HepG2 (cell line): ENCODE results near the gene AHCY. TPM values are rescaled to one million over a fixed set of nuclear protein-coding genes. Genes with fewer than 3 reads are reported as not detected.

Source experiments
- ATAC-seq: fragments of 200-7000 bp; cut with Tn5 transposase; 3 replicates; pipeline ENCODE4 v1.9.1; 2020; ENCODE audit warnings: mild to moderate bottlenecking, moderate library complexity
- BruUV-seq: library from RNA; stranded (reverse); fragments of 400-500 nt; replicated peaks from 2 replicates; lab custom pipeline; 2021; lab: Mats Ljungman, UMichigan
- CTCF ChIA-PET: fragments of 300-600 bp; formaldehyde crosslinking; extraction: SDS; loops from one replicate; lab custom pipeline; 2021; ENCODE audit warnings: low total read pairs, inconsistent platforms, low intra/inter-chr PET ratio; lab: Yijun Ruan, JAX
- POLR2A ChIA-PET: fragments of 350-600 bp; sonication (Branson Sonifier 250); formaldehyde crosslinking; loops from one replicate; lab custom pipeline; 2020; ENCODE audit warnings: antibody characterized with exemption, inconsistent platforms; lab: Yijun Ruan, JAX
- DNase-seq: peaks from one replicate; pipeline ENCODE4 v3.0.0-alpha.2; 2015; ENCODE audit warnings: low spot score
- FAIRE-seq: peaks from 3 replicates; lab custom pipeline; 2011; peaks lifted over from hg19 to GRCh38; lab: Jason Lieb, UNC
- H2AFZ ChIP-seq: one replicate; pipeline ENCODE4 v1.6.1; 2011; ENCODE audit warnings: low read length, inconsistent platforms
- H3K27ac ChIP-seq: fragments of 300-600 bp; 3 replicates; pipeline ENCODE4 v1.8.0; 2011; ENCODE audit warnings: mixed run types, mild to moderate bottlenecking, mixed read lengths, low read length, inconsistent platforms; ENCODE audit not compliant: insufficient read depth; ENCODE audit errors: extremely low read length
- H3K27me3 ChIP-seq, 2 experiments: fragments of 200-600 bp in 1 of 2; 2 replicates in 1 of 2; 3 replicates in 1 of 2; pipeline versions ENCODE4 v1.6.0 to v1.8.0; 2011; ENCODE audit warnings: low read length in 2 of 2, mild to moderate bottlenecking in 2 of 2, moderate library complexity in 2 of 2, inconsistent platforms in 1 of 2; ENCODE audit not compliant: insufficient read depth in 2 of 2, control insufficient read depth in 1 of 2
- H3K36me3 ChIP-seq, 2 experiments: fragments of 200-600 bp in 1 of 2; replicated peaks in 1 of 2; 2 replicates in 1 of 2; 3 replicates in 1 of 2; pipeline versions ENCODE4 v1.5.1 to v1.8.0; 2011; ENCODE audit warnings: low read length in 2 of 2, inconsistent platforms in 1 of 2; ENCODE audit not compliant: insufficient read depth in 2 of 2, control insufficient read depth in 1 of 2
- H3K4me1 ChIP-seq: 2 replicates; pipeline ENCODE4 v1.5.1; 2012; ENCODE audit warnings: low read length, inconsistent platforms; ENCODE audit not compliant: insufficient read depth
- H3K4me2 ChIP-seq: 2 replicates; pipeline ENCODE4 v1.6.0; 2011; ENCODE audit warnings: low read depth, low read length, inconsistent platforms
- H3K4me3 ChIP-seq, 3 experiments: fragments of 200-600 bp in 1 of 3; sonication (generic), shearing (Covaris generic) in 1 of 3; replicated peaks in 1 of 3; 2 replicates each; pipeline ENCODE4 v1.5.1; 2011 to 2016; ENCODE audit warnings: low read length in 3 of 3, inconsistent platforms in 2 of 3, low read depth in 2 of 3, mild to moderate bottlenecking in 2 of 3, control low read depth in 1 of 3, mixed read lengths in 1 of 3; ENCODE audit not compliant: insufficient read depth in 1 of 3
- H3K79me2 ChIP-seq: one replicate; pipeline ENCODE4 v1.6.1; 2011; ENCODE audit warnings: low read length, inconsistent platforms; ENCODE audit not compliant: insufficient read depth
- H3K9ac ChIP-seq: 2 replicates; pipeline ENCODE4 v1.6.0; 2011; ENCODE audit warnings: mild to moderate bottlenecking, low read depth, low read length, inconsistent platforms; ENCODE audit not compliant: insufficient read depth
- H3K9me3 ChIP-seq: 2 replicates; pipeline ENCODE4 v1.5.1; 2012; ENCODE audit warnings: mild to moderate bottlenecking, low read length
- H4K20me1 ChIP-seq: 2 replicates; pipeline ENCODE4 v1.6.0; 2011; ENCODE audit warnings: inconsistent platforms, mild to moderate bottlenecking, low read length, moderate library complexity; ENCODE audit not compliant: insufficient read depth
- MAZ ChIP-seq, 2 experiments: sonication (generic) in 1 of 2; formaldehyde crosslinking in 1 of 2; IDR thresholded peaks; 2 replicates each; pipeline versions ENCODE4 v1.5.0 to v1.6.1; 2012 to 2020; ENCODE audit warnings: low read depth in 2 of 2, mild to moderate bottlenecking in 2 of 2, borderline replicate concordance in 1 of 2, improper control_type of control experiment in 1 of 2, low read length in 1 of 2, missing genetic modification reagents in 1 of 2, moderate library complexity in 1 of 2
- MIXL1 ChIP-seq: IDR thresholded peaks from 2 replicates; pipeline ENCODE4 v1.6.1; 2016
- NFIB ChIP-seq: sonication (generic); formaldehyde crosslinking; IDR thresholded peaks from 2 replicates; pipeline ENCODE4 v1.9.0; 2021; ENCODE audit warnings: missing genetic modification reagents, mild to moderate bottlenecking, borderline replicate concordance
- SCMH1 ChIP-seq: sonication (generic); formaldehyde crosslinking; IDR thresholded peaks from 2 replicates; pipeline ENCODE4 v1.9.0; 2021; ENCODE audit warnings: missing genetic modification reagents, mild to moderate bottlenecking, borderline replicate concordance
- SIN3B ChIP-seq: fragments of 150-350 bp; IDR thresholded peaks from 2 replicates; pipeline ENCODE4 v1.6.1; 2014; ENCODE audit warnings: low read length
- SMAD9 ChIP-seq: sonication (generic); formaldehyde crosslinking; IDR thresholded peaks from 2 replicates; pipeline ENCODE4 v1.5.1; 2020; ENCODE audit warnings: mild to moderate bottlenecking, missing genetic modification reagents
- ZKSCAN1 ChIP-seq: fragments of 150-350 bp; IDR thresholded peaks from 2 replicates; pipeline ENCODE4 v1.6.1; 2014; ENCODE audit warnings: low read length
- ZNF747 ChIP-seq: sonication (generic); formaldehyde crosslinking; IDR thresholded peaks from 2 replicates; pipeline ENCODE4 v1.8.1; 2023; ENCODE audit warnings: missing genetic modification reagents, mild to moderate bottlenecking, borderline replicate concordance
- ZSCAN31 ChIP-seq: sonication (generic); formaldehyde crosslinking; IDR thresholded peaks from 2 replicates; pipeline ENCODE4 v1.5.0; 2020; ENCODE audit warnings: low read depth, mild to moderate bottlenecking, missing genetic modification reagents
- WGBS: methylation state at CpG from one replicate; pipeline ENCODE4 v1.1.6; 2017; ENCODE audit warnings: low lambda C conversion rate; 5-methylcytosine and 5-hydroxymethylcytosine counted together
- in situ Hi-C: cut with HindIII; loops from 2 replicates; pipeline ENCODE4 v1.10.0; 2017; ENCODE audit warnings: low pct_unique_long_range_greater_than_20kb; ENCODE audit not compliant: extremely low pct_ligation_motif_present
- intact Hi-C: fragments of 100-400 bp; cut with micrococcal nuclease; formaldehyde crosslinking; loops from one replicate; pipeline ENCODE4 v1.10.0; 2022; ENCODE audit not compliant: unreplicated experiment
- polyA plus RNA-seq, 8 experiments: library from polyadenylated mRNA; depleted of rRNA in 3 of 8; stranded (reverse) in 7 of 8; unstranded in 1 of 8; fragments of >200 nt; fragmentation: Illumina TruSeq in 4 of 8; extraction: Trizol in 4 of 8; gene quantifications; 2 replicates each; pipeline versions ENCODE4 v1.2.1 to v1.2.3, GENCODE V29; 2011 to 2016; ENCODE audit warnings: low read depth in 4 of 8, missing spikeins in 1 of 8, mixed read lengths in 1 of 8; ENCODE audit not compliant: insufficient read depth in 1 of 8
- total RNA-seq, 5 experiments: library from RNA; depleted of rRNA; stranded (reverse); fragments of >200 nt; fragmentation: Illumina TruSeq; extraction: Trizol; gene quantifications; 2 replicates each; pipeline ENCODE4 v1.2.3, GENCODE V29; 2016; ENCODE audit warnings: low read depth in 1 of 5
- TF ChIP-seq, protein P1 (sequence below): IDR thresholded peaks from 2 replicates; pipeline ENCODE4 v1.6.1; 2012; ENCODE audit warnings: inconsistent platforms

The AHCY gene
- total and polyA plus RNA-seq, 2 of the 13 experiments (the other 11 are each of a cell fraction or from before 2014, with no cell fraction given), result 407 to 419 TPM

- no peak for TF ChIP-seq SMAD9 (CRISPR knock-in tag)
Measured at GRCh38 chr20:34300256-34300806, 2.8 kb downstream of the AHCY start (continued).

- Histone ChIP-seq H2AFZ (no peak overlapping the region), H3K9ac (no peak overlapping the region), H3K4me2 (peak overlapping the region; percentile 85), H3K27ac (no peak overlapping the region), H3K27me3 (no peaks in the 10 kb centered on the region; a peak in 1 of 5 replicates), H3K4me1 (peaks cover 64% of the 10 kb centered on the region), H4K20me1 (peaks cover 49% of the 10 kb centered on the region), H3K9me3 (no peaks in the 10 kb centered on the region), H3K4me3 (no peak overlapping the region), H3K79me2 (peaks cover 67% of the 10 kb centered on the region), H3K36me3 (peaks cover 12 to 25% of the 10 kb centered on the region in 2 experiments)
- FAIRE-seq (no peak), DNase-seq (no peak), ATAC-seq (no peak)
- BruUV-seq, result no TSS peak
- POLR2A ChIA-PET, result interaction anchor here (1.4 to 6.5 kb wide), 7 partner anchors 9 to 223 kb away, joined by 3 to 144 read pairs (median 8); partner anchors contain the start of genes DYNLRB1 and ITCH
- in situ Hi-C loops, result loop anchor here (10.0 kb wide), 1 partner anchor 405 kb away; the partner anchor contains the start of gene TP53INP2
- no peak for TF ChIP-seq SIN3B
- TF ChIP-seq MIXL1 (CRISPR knock-in tag), result no peak
- TF ChIP-seq MAZ (IDR thresholded peaks at IDR 0.05; ENCODE audit: borderline replicate concordance, low read depth, low read length), result no peak
- 0 out of 2 replicates have a peak, but pooled peaks have one; percentile 45 for TF ChIP-seq MAZ (CRISPR knock-in tag; IDR thresholded peaks at IDR 0.05; ENCODE audit: low read depth)
- no peak for TF ChIP-seq SCMH1
- TF ChIP-seq ZSCAN31 (CRISPR knock-in tag), result 0 out of 2 replicates have a peak, but pooled peaks have one; percentile 32
- no peak for TF ChIP-seq ZKSCAN1
- TF ChIP-seq, protein P1, sequence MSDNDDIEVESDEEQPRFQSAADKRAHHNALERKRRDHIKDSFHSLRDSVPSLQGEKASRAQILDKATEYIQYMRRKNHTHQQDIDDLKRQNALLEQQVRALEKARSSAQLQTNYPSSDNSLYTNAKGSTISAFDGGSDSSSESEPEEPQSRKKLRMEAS, result 0 out of 2 replicates have a peak, but pooled peaks have one; percentile 3
- 0 out of 2 replicates have a peak, but pooled peaks have one; percentile 60 for TF ChIP-seq ZNF747
- TF ChIP-seq NFIB, result no peak
- WGBS, result 83% methylated on average over 11 of the region's 11 CpGs
- CTCF ChIA-PET, result interaction anchor here (3.2 kb wide), 1 partner anchor 12 kb away, joined by 19 read pairs; no protein-coding TSS in a partner anchor
- intact Hi-C loops, result no loop called here
Measured at GRCh38 chr20:34299556-34300255, 3.4 kb downstream of the AHCY start.
